GM18520 (cell line): ENCODE data around the gene RALGAPA1.
"Not testable (repeated sequence)": the region's sequence is repeated elsewhere in the genome, so short reads cannot be mapped to it uniquely, and the experiment has no call there.

Source experiments
- ATAC-seq: cut with Tn5 transposase; IDR thresholded peaks from one replicate; pipeline ENCODE4 v1.9.1; 2021; ENCODE audit not compliant: unreplicated experiment

The RALGAPA1 gene

DNA sequence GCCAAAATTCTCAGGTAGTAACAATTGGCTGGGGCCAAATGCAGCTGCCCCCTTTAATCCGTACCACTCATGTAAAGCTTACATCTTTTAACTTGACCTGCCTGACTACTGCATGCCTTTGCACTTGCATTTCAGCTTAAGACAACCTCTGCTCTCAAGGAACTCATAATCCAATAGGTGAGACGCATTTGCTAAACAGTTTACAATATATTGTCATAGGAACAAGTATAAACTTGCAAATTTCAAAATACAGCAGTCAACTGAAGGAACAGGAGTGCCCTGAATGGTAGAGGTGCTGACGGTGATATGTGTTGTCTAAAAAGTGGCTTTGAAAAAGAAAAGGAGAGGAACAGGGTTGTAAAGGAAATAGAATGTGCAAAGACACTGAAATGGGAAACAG lies 13.4 kb upstream of the RALGAPA1 start:
- no peak for ATAC-seq

DNA sequence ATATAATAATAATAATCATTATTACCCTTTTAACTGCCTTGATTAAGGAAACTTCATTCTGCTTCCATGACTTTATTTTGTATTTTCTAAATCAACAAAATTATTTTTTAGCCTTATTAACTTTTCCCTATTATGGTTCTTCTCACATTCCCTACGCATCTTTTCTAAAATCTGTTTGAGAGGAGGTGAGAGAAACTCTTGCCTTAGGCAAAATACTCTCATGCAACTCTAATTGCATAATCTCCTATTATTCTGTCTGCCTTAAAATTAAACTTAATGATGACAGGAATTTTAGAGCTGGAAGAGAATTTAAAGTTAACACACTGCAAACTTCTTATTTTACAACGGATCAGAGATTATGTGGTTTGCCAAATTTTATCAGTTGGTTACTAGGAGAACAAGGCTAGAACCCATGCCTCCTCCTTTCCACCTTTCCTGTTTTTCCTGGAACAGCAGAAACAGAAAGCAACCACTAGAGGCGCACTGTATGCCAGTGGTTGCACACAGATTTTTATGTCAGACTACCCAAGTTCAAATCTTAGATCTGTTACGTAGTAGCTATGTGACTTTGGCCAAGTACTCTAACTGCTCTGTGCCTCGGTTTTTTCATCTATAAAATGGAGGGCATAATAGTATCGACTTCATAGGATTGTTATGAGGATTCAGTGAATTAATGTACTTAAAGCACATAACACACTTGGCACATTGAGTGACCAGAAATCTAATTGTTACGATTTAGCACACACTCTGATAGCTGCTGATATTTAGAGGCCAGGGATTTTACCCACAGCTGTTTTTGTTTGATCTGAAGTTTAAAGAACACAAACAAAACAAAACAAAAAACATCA lies 12.7 kb upstream of the RALGAPA1 start:
- no peak for ATAC-seq

DNA sequence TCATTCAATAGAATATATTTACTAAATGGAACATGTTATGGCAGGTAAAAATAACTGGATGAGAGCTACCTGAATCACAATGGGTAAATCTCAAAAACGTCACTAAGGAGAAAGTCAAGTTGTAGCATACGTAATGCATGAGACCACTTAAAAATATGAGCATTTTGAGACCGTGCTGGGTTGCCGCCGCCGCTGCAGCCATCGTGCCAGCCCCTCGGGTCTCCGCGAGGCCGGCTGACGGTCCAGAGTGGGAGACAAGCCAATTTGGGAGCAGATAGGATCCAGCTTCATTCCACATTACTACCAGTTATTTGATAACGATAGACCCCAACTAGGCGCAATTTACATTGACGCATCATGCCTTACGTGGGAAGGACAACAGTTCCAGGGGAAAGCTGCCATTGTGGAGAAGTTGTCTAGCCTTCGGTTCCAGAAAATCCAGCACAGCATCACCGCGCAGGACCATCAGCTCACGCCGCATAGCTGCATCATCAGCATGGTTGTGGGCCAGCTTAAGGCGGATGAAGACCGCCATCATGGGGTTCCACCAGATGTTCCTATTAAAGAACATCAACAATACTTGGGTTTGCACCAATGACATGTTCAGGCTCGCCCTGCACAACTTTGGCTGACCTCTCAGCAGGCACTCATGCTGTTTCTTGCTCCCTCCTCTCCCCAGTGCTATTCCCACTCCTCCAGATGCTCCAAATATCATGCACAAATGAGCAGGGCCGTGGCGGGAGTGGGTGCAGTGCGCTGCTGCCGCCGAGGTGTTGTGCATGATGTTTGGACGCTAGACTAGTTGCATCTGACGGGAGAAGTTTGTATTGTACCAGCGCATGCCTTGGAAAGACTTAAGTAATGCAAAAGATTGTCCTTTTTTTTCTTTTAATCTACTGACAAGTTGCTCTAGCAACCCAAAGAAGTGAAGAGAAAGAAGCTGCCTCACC lies 10.8 kb upstream of the RALGAPA1 start:
- ATAC-seq: no peak

DNA sequence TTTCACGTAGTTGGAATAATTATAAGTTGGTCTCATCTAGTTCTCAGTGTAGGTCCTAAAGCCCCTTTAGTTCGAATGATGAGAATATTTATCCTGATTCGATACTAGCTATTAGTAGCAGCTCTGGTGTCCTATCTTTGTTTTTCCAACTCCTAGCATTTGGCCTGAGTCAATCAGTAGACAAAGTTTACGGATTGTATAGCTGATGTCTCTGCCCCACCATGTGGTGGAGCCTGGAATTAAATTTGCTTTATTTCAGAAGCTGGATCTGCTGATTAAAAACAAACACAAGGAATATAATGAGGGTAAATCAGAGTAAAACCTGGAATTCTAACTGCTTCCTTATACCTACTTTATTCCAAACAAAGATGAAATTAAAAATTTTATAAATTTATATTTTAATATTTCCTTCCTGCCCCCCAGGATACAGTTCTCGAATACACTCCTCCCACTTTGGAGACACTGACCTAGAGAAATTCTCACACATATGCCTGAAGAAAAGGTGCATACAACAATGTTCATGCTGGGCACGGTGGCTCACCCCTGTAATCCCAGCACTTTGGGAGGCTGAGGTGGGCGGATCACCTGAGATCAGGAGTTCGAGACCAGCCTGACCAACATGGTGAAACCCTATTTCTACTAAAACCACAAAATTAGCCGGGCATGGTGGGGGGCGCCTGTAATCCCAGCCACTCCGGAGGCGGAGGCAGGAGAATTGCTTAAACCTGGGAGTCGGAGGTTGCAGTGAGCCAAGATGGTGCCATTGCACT lies 9.4 kb upstream of the RALGAPA1 start:
- ATAC-seq: no peak

DNA sequence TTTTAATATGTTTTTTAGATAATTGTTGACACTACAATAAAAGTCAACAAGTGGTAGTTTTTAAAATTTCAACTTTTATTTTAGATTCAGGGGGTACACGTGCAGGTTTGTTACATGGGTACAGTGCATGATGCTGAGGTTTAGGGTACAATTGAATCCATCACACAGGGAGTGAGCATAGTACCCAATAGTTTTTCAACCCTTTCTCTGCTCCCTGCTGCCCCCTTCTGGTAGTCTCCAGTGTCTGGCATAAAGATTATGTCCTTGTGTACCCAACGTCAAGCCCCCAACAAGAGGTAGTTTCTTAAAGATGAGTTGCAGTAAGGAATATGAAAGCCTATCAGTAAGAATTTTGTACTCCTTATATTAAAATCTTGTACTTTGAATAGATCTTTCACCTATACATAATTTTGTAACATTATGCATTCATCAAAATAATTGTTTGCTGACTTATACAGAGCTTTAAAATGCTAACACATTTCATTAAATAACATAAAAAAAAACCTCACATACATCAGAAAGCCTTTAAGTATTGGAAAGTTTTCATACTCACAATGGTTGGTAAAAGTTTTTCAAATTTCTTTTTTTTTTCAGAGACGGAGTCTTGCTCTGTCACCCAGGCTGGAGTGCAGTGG lies 5.4 kb upstream of the RALGAPA1 start:
- no peak for ATAC-seq

DNA sequence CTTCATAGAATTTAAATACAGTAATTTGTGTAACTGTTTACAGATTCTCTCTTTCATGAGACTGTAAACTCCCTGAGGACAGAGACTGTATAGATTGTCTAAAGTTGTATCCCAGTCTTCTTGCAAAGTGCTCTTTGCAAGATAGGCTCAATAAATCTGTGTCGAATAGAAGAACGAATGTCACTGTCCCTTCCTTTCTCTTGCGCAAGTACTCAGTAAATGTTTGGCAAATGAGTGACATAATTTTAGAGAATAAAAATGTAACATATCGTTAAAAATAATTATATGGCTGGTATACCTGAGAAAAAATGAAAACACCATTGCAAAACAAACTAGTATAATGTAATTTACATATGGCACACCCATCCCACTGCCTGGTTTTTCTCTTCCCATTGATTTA lies 1.9 kb upstream of the RALGAPA1 start:
- no peak for ATAC-seq

DNA sequence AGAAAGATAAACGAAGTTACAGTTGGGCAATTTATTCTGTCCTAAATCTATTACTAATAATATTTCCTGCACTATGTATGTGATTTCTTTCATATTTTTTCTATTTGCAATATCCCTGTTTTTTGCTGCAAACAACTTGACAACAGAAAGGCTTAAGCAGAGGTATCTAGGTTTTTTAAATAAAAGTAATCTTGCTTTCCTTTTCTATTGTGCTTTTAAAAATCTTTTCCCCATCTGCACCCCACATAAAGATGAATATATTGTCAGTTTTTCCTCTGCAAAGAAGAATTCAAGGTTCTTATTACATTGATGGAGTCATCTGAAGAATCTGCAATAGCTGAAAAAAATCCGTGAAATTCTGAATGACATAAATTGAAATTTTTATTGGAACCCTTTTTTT lies 502 bp upstream of the RALGAPA1 start:
- ATAC-seq: no peak

DNA sequence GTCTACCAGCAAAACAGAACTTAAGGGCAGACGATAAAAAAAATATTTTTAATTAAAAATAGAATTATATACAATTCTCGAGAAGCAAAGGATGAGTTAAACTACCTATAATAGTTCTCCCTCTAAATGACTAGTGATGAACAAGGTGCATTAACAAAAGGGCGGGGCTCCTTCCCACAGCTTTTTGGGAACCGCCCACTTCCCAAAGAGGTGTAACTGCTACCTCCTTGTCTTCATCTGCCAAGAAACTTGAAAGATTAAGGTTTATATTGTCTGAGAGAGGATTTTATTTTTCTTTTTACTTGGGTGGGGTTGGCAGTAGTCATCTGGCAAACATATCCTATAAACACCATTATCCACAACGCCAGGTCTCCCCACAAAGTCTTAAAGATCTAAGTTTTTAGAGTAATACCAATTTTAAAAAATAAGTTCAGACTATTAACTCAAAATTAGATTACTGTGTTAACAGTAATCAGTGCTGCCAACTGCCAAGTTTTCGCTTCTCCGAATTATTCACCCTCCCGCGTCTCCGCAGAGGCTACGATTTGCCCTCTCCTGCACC lies 938 bp downstream of the RALGAPA1 start:
- ATAC-seq: no peak

DNA sequence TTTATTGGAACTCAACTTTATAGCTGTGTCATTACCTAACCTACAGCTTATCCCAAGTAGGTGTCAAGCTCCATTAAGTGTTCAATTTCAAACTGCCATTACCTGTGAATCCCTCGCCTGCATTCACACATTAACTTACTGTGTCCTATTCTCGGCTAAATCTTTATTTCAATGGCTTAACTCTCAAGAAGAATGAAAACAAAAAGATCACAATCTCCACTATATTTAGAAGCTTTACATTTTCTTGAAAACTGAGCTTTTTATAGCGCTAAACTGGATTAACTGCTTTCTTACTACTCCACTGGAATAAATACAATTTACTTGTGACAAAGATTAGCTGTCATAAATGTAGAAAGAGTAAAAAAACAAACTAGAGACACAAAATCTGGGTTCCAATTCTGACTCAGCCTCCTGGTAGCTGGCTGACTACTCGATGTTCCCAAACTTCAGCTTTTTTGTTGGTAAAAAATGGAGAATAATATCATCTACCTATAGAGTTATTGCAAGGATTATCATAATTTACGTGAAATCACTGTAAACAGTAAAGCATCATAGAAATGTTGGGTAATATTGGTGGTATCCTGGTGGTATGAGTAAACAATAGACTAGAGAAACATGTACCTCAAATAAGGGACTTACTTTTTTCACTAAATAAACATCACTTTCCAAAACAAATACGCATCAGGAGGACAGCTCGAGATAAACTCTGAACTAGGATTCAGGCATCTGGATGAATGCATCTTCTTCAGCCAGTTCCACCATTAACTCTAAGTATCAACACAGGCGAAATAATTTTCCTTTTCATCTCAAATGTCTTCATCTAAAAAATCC lies 1.7 kb downstream of the RALGAPA1 start:
- ATAC-seq: no peak

DNA sequence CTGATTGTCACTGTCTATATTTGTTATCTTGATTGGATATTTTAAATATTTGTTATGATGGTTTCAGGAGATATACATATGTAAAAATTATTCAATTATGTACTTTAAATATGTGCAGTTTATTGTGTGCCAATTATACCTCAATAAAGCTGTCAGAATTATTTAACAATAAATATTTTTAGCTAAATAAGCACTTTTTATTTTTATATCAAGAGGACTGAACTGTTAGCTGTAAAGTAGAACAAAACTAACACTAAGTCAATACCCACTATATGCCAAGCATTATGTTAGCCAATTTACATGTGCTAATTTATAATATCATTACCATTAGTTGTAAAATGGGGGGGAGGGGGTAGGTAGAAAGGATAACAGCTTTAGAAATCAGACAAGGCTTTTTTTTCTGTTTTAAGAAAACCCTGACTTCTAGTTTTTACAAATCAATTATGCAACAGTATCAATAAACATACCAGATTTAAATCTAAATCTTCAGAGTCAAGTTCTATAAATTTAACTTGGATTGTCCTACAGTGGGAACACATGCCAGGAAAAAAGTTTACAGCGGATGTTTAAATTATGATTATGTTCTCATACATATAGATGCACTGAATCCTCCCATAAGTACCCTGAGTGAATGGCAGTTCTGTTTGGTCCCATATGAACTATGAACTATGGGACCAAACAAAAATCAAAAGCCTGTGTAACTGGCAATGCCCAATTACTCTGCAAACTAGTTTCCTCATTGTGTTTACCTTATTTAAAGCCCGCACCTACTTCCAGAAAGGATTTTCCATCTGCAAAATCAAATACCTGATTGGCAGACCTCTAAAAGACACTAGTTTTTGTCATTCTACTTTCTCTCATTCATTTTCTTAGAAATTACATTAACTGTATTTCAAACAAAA lies 2.8 kb downstream of the RALGAPA1 start:
- no peak for ATAC-seq

DNA sequence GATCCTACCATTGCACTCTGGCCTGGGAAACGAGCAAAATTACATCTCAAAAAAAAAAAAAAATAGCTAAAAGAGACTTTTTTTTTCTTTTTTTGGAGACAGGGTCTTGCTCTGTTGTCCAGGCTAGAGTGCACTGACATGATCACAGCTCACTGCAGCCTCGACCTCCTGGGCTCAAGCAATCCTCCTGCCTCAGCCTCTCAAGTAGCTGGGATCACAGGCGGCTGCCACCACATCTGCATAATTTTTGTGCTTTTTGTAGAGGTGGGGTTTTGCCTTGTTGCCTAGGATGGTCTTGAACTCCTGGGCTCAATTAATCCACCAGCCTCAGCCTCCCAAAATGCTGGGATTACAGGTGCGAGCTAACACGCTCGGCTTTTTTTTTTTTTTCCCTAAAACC lies 11.3 kb downstream of the RALGAPA1 start:
- no peak for ATAC-seq

DNA sequence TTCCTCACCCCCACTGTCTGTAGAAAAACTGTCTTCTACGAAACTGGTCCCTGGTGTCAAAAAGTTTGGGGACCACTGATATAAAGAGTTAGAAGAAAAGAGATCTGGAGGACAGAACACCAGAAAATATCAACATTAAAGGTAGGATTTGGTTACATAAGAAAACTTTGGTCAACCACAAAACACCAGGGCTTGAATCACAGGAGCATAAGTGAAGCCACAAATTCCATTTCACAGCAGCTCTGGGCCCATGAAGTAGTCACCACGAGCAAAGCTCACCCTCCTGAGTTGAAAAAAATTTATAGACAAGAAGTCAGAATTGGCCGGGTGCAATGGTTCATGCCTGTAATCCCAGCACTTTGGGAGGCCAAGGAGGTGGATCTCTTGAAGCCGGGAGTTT lies 19.4 kb downstream of the RALGAPA1 start:
- no peak for ATAC-seq

DNA sequence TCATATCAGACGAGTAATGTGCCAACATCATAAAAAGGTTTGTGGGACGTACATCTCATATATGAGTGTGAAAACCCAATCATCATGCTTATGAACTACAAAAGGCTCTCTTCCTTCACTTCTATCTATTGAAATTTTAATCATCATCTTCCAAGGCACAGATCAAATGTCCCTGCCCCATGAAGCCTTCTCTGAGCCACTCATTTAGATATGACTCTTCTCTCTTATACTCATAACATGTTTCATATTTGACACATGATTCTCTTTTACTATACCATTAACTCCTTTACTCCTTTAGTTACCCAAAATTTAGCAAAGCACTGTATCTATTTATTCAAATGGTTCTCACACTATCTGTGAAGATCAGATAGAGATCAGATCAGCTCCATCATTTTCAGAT lies 22.2 kb downstream of the RALGAPA1 start:
- ATAC-seq: no peak

DNA sequence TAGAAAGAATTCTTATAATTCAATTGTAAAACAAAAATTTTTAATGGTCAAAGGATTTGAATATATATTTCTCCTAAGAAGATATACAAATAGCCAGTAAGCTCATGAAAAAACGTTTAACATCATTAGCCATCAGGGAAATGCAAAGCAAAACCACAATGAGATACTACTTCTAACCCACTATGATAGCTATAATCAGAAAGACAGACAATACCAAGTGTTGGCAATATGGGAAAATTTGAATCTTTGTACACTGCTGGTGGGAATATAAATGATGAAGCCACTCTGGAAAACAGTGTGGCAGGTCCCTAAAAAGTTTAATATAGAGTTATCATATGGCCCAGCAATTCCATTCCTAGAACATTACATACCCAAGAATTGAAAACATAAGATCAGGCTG lies 25.4 kb downstream of the RALGAPA1 start:
- ATAC-seq: no peak

DNA sequence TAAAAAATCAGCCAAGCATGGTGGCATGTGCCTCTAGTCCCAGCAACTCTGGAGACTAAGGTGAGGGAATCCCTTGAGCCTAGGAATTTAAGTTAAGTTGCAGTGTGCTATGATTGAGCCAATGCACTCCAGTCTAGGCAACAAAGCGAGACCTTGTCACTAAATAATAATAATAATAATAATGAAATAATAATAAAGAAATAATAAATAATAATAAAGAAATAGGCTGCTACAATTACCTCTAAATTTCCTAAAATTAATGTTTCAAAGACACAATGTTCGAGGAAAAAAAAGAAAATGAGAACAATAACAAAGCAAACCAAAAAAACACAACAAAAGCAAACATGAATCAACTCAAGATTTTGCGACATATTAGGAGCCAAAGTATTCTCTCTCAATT lies 29.7 kb downstream of the RALGAPA1 start:
- ATAC-seq: no peak

DNA sequence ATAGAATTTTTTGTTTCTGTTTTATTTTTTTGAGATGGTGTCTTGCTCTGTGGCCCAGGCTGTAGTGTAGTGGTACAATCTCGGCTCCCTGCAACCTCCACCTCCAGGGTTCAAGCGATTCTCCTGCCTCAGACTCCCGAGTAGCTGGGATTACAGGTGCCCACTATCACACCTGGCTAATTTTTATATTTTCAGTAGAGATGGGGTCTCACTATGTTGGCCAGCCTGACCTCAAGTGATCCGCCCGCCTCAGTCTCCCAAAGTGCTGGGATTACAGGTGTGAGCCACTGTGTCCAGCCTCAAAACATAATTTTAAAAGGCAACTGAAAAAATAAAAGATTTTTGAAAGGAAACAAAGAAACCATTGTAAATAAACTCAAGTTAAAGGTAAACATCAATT lies 31.5 kb downstream of the RALGAPA1 start:
- not testable (repeated sequence) for ATAC-seq

DNA sequence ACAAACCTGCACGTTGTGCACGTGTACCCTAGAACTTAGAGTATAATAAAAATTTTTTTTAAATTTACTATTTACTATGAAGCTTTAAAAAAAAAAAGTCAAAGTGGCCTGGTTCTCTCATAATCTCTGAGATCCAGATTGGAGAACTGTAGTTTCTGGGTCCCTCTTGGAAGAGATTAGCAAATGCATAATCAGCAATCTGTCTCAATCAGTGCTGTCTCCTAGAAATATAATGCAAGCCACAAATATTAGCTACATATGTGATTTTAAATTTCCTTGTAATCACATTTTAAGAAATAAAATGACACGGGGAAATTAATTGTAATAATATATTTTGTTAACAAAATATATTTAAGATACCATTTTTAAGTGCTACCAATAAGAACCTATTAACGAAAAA lies 32.3 kb downstream of the RALGAPA1 start:
- ATAC-seq: no peak

DNA sequence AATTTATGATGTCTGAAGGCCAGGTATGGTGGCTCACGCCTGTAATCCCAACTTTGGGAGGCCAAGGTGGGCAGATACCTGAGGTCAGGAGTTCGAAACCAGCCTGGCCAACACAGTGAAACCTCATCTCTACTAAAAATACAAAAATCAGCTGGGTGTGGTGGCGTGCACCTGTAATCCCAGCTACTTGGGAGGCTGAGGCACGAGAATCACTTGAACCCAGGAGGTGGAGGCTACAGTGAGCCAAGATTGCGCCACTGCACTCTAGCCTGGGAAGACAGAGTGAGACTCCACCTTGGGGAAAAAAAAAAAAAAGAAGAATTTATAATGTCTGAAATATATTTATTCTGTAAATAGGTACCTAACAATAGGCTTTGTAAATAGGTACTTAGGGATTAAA lies 33.0 kb downstream of the RALGAPA1 start:
- ATAC-seq: not testable (repeated sequence)

DNA sequence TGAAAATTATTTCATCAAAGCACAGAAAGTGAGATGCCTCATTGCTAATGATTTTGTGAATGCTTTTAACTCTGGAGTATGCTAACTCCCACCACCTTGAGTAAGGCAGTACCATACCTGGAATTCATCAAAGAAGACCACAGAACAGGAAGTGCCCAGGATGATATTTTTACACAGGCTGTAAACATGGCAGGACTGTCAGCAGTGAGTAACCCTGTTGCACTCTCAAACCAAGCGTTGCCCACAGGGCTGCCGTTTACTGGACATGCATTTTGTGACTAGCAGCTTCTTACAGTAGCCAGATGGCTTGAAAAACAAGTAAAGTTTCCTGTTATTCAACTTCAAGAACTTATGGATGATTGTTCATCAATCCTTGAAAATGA lies 42.4 kb downstream of the RALGAPA1 start:
- no peak for ATAC-seq
